AG04450 (cell line): ENCODE measurements around the gene IGSF9. TPM values are rescaled to one million over a fixed set of nuclear protein-coding genes. Genes with fewer than 3 reads are reported as not detected.

Experiments used
- CTCF ChIA-PET: fragments of 300-600, 350-600 bp; formaldehyde crosslinking; extraction: SDS; loops from one replicate; lab custom pipeline; 2022; ENCODE audit warnings: antibody characterized with exemption, inconsistent platforms; lab: Charles Lee
- POLR2A ChIA-PET: fragments of 350-600 bp; formaldehyde crosslinking; extraction: SDS; loops from one replicate; lab custom pipeline; 2021; ENCODE audit warnings: antibody characterized with exemption, inconsistent platforms; lab: Yijun Ruan, JAX
- DNase-seq: peaks from one replicate; pipeline ENCODE4 v3.0.0-alpha.2; 2011; ENCODE audit warnings: low read depth, low spot score
- H3K27ac ChIP-seq: one replicate; pipeline ENCODE4 v1.5.1; 2012; ENCODE audit warnings: low read depth, low read length, control low read depth
- H3K27me3 ChIP-seq: one replicate; pipeline ENCODE4 v1.6.0; 2012; ENCODE audit warnings: low read length; ENCODE audit not compliant: control insufficient read depth, insufficient read depth
- H3K4me3 ChIP-seq: 2 replicates; pipeline ENCODE4 v1.5.1; 2011; ENCODE audit warnings: mild to moderate bottlenecking, low read depth, low read length, control low read depth
- H3K9me3 ChIP-seq: 2 replicates; pipeline ENCODE4 v1.5.1; 2012; ENCODE audit warnings: low read length; ENCODE audit not compliant: control insufficient read depth, insufficient read depth
- polyA plus RNA-seq: library from polyadenylated mRNA; depleted of rRNA; stranded (reverse); fragments of >200 nt; gene quantifications from 2 replicates; pipeline ENCODE4 v1.2.3, GENCODE V29; 2011
- TF ChIP-seq, protein P1 (sequence below): IDR thresholded peaks from 2 replicates; pipeline ENCODE4 v1.5.1; 2011; ENCODE audit warnings: low read depth, low read length, control low read depth, inconsistent platforms

Gene IGSF9
- polyA plus RNA-seq, 1 experiment, result not detected

DNA sequence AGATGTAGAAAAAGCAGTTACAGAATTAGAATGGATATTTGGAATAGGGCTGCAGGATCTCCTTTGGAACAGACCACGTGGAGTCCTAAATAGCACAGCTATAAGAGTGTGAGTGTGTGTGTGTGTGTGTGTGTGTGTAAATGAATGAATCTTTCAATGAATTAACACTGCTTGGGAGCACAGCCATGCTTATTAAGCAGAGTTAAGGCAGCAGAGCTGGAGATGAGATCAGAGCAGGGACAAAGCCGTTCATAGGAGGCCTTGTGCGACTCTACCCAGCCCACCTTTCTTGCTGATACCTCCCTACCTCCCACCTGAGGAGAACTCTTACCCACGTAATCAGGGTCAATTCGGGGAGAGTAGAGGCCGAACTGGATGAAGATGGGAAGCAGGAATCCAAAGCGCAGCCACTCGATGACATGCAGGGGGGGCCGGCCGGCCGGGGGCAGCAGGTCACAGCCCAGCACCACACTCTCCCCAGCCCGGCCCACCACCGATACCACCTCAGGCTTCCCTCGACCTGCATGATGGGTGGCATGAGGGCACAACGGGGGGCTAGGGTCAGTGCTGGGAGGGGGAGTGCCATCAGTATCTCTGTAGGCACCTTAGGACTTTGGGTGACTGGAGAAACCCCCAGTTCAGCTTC, 2.7 kb downstream of the IGSF9 start:
- Histone ChIP-seq H3K27ac (no peak overlapping the region), H3K27me3 (peaks cover 55% of the 10 kb centered on the region), H3K9me3 (no peaks in the 10 kb centered on the region), H3K4me3 (no peak overlapping the region)
- TF ChIP-seq, protein P1, sequence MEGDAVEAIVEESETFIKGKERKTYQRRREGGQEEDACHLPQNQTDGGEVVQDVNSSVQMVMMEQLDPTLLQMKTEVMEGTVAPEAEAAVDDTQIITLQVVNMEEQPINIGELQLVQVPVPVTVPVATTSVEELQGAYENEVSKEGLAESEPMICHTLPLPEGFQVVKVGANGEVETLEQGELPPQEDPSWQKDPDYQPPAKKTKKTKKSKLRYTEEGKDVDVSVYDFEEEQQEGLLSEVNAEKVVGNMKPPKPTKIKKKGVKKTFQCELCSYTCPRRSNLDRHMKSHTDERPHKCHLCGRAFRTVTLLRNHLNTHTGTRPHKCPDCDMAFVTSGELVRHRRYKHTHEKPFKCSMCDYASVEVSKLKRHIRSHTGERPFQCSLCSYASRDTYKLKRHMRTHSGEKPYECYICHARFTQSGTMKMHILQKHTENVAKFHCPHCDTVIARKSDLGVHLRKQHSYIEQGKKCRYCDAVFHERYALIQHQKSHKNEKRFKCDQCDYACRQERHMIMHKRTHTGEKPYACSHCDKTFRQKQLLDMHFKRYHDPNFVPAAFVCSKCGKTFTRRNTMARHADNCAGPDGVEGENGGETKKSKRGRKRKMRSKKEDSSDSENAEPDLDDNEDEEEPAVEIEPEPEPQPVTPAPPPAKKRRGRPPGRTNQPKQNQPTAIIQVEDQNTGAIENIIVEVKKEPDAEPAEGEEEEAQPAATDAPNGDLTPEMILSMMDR, result no peak
- ChIA-PET POLR2A (interaction anchor here (0.7 kb wide), 1 partner anchor 19 kb away, joined by 3 read pairs; no protein-coding TSS in a partner anchor), CTCF (interaction anchor here (5.6 kb wide), 1 partner anchor 64 kb away, joined by 75 read pairs; no protein-coding TSS in a partner anchor)
- DNase-seq, result no peak

DNA sequence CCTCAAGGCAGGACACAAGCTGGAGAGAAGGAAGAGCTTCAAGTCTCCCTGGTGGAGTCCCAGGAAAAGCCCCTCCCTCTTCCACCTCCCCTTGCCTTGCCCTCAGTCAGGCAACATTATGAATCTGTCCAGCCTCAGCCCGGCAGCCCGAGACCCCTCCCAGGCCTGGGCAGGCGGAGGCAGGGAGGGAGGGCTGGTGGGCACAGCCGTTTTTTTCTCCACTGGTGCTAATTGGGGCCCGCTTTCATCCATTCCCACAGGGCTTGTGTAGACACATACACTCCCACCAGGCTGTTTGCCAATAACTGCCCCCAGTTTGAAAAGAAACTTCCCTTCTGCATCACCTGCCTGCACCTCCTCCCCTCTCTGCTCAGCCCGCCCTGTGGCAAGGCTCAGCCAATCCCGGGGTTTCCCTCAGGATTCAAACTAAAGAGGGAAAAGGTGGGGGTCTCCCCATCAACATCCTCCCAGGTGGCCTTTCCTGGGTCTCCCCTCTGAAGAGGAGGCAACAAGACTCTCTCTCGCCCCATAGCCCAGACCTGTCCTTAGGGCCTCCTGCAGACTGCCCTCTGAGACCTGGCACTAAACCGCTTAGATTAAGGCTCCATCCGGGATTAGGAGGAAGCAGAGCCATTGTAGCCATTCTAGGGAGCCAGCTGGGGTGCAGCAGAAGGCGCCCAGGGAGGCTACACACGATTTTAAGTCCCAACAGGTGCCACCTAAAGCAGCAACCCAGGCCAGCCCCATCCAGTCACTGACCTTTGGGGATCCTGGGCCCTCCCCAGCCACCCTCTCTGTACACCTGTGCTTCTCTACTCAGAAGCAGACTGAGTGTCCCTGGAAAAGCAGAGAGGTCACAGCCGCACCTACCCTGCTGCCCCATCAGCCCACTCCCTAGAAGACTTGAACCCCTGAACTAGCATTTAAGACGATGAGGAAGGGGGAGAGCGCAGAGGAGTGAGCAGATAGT, 3.5 kb downstream of the IGSF9 start:
- no peak overlapping the region for H3K4me3 ChIP-seq
- ChIA-PET POLR2A (no interaction called here), CTCF (interaction anchor here (13.3 kb wide), 1 partner anchor 65 kb away, joined by 380 read pairs; no protein-coding TSS in a partner anchor)
- H3K27ac ChIP-seq, result no peak overlapping the region
- H3K27me3 ChIP-seq, result peaks cover 55% of the 10 kb centered on the region
- DNase-seq, result no peak
- H3K9me3 ChIP-seq, result no peaks in the 10 kb centered on the region
- TF ChIP-seq, protein P1, result no peak

DNA sequence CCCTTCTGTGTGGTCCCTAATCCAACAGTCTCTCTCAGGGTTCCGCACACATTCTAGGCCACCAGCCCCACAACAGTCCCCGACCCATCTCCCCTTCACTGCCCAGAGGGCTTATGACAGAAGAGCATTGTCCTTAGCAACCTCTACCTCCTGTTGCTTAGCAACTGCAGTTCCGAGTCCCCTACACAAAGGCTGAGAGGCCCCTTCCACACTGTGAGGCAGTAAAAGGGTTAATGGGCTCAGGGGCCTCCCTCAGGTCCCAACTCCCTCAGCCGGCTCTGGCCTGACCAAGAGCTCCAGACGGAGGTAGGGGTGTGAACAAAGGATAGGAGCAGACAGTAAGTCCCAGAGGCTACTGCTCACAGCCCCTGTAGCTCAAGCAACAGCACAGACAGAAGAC, 4.3 kb downstream of the IGSF9 start:
- no peak overlapping the region for H3K4me3 ChIP-seq
- H3K27ac ChIP-seq, result no peak overlapping the region
- TF ChIP-seq, protein P1, result no peak
- H3K9me3 ChIP-seq, result no peaks in the 10 kb centered on the region
- CTCF ChIA-PET, result interaction anchor here (1.0 to 13.3 kb wide), 2 partner anchors 65 to 75 kb away, joined by 3 to 380 read pairs; no protein-coding TSS in a partner anchor
- DNase-seq, result no peak
- POLR2A ChIA-PET, result no interaction called here
- peaks cover 49% of the 10 kb centered on the region for H3K27me3 ChIP-seq

DNA sequence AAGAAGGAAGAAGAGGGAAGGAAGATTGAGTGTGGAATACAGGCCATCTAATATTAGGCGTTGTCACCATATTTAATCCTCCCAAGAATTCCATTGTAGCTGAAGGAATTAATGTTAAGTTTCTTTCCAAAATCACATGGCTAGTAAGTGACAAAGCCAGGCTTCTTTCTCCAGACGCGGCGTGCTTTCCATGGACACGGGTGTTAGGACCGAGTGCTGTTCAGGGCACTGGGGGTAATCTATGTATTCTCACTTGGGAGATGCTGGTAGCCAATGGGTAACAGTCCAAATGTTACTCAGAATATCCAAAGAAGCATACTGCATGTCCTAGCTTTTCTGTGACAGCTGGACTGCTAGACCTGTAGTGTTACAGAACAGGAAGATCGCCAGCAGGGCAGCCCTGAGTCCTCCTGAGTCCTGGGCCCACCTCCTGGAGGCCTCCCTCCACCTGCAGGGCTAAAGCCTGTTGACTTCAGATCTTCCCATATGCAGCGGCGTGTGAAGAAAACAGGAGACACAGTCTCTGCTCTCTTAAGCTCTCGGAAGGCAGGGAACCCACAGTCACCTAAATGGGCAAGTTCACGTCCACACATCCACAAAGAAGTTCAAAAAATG, 5.3 kb downstream of the IGSF9 start:
- H3K27me3 ChIP-seq, result peaks cover 43% of the 10 kb centered on the region
- ChIA-PET CTCF (interaction anchor here (1.0 to 13.3 kb wide), 4 partner anchors 21 to 76 kb away, joined by 3 to 380 read pairs (median 4); no protein-coding TSS in a partner anchor), POLR2A (no interaction called here)
- H3K27ac ChIP-seq, result no peak overlapping the region
- no peak overlapping the region for H3K4me3 ChIP-seq
- TF ChIP-seq, protein P1, result no peak
- no peak for DNase-seq
- H3K9me3 ChIP-seq, result no peaks in the 10 kb centered on the region
